DMS79 (cell line): ENCODE results near the gene CACNA1F.

Experiments
- DNase-seq: peaks from one replicate; lab custom pipeline; 2025; lab: John Stamatoyannopoulos, UW

Gene CACNA1F

GRCh38 chrX:49230500-49231232 is 2.5 kb downstream of the CACNA1F start:
- peak; percentile 71 for DNase-seq

- no peak for DNase-seq
Observed at GRCh38 chrX:49228185-49228584, 5.0 kb downstream of the CACNA1F start.

- DNase-seq: no peak
Observed at GRCh38 chrX:49227726-49228125, 5.4 kb downstream of the CACNA1F start.

GRCh38 chrX:49226946-49227345 is 6.2 kb downstream of the CACNA1F start:
- DNase-seq: no peak

GRCh38 chrX:49225858-49226257 is 7.3 kb downstream of the CACNA1F start:
- no peak for DNase-seq

- no peak for DNase-seq
Observed at GRCh38 chrX:49221868-49222267, 11.3 kb downstream of the CACNA1F start.

- DNase-seq: no peak
Observed at GRCh38 chrX:49220100-49220499, 13.0 kb downstream of the CACNA1F start.

GRCh38 chrX:49214996-49215526 is 18.1 kb downstream of the CACNA1F start:
- DNase-seq: no peak

GRCh38 chrX:49214416-49214815 is 18.7 kb downstream of the CACNA1F start:
- DNase-seq: no peak

GRCh38 chrX:49212861-49213260 is 20.3 kb downstream of the CACNA1F start:
- no peak for DNase-seq

- no peak for DNase-seq
Observed at GRCh38 chrX:49212209-49212608, 20.9 kb downstream of the CACNA1F start.

- no peak for DNase-seq
Observed at GRCh38 chrX:49211074-49211473, 22.1 kb downstream of the CACNA1F start.

- DNase-seq: no peak
Observed at GRCh38 chrX:49210406-49210805, 22.7 kb downstream of the CACNA1F start.

- no peak for DNase-seq
Observed at GRCh38 chrX:49209434-49210251, 23.5 kb downstream of the CACNA1F start.

GRCh38 chrX:49208399-49208798 is 24.7 kb downstream of the CACNA1F start:
- no peak for DNase-seq

- DNase-seq: no peak
Observed at GRCh38 chrX:49206543-49206942, 26.6 kb downstream of the CACNA1F start.

GRCh38 chrX:49205443-49205842 is 27.7 kb downstream of the CACNA1F start:
- DNase-seq: no peak

GRCh38 chrX:49204709-49205108 is 28.4 kb downstream of the CACNA1F start:
- DNase-seq: no peak

- no peak for DNase-seq
Observed at GRCh38 chrX:49204017-49204416, 29.1 kb downstream of the CACNA1F start.

GRCh38 chrX:49203536-49203935 is 29.6 kb downstream of the CACNA1F start:
- DNase-seq: no peak

GRCh38 chrX:49202022-49202421 is 31.1 kb downstream of the CACNA1F start:
- no peak for DNase-seq

GRCh38 chrX:49199906-49200771 is 33.0 kb downstream of the CACNA1F start, which contains the start of gene SYP:
Gene SYP, minus strand, starts transcription at chrX:49200193. Its CDS starts 7 bp downstream, at chrX:49200186.
- peak; percentile 47 for DNase-seq
